SHP77 treated with DMSO at 0.1 percent for 48 hours (cell line): ENCODE data around the gene PALM2AKAP2.

Experiments
- DNase-seq: peaks from one replicate; lab custom pipeline; 2025; lab: John Stamatoyannopoulos, UW

Gene PALM2AKAP2

DNA sequence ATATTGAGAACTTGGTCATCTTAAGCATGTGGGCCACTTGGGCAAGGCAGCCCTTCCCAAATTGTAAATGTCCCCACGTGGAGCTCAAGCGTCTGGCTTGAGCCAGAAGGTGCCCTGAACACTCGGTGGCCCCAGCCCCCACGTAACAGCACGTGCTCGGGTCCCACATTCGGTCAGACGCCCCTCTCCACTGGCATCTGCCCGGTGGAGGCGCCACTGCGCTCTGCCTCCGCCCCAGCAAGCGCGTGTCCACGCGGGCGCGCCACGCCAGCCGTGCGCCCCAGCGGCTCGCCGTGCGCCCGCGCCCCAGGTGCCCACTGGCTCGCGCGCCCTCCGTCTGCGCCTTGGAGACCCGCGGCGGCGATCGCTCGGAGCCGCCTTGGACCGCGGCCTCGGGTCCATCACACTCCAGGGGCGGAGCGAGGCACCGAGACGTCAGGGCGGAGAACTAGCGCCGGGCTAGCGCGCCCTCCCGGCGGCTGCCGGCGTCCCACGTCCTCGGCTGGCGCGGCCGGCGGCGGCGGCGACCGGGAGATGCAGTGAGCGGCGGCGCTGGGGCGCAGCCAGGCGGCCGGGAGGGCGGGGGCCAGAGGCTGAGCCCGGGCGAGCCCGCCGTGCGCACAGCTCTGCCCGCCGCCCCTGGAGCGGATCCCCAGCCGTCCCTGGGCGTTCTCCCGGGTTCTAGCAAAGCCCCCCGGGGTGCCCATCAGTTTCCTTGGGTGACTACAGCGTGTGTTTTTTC is at the start of gene PALM2AKAP2:
Gene PALM2AKAP2 (plus strand): TSS at position 488 of the 742 bp plus-strand sequence. CDS start 291 bp downstream, outside the sequence.
- no peak for DNase-seq

DNA sequence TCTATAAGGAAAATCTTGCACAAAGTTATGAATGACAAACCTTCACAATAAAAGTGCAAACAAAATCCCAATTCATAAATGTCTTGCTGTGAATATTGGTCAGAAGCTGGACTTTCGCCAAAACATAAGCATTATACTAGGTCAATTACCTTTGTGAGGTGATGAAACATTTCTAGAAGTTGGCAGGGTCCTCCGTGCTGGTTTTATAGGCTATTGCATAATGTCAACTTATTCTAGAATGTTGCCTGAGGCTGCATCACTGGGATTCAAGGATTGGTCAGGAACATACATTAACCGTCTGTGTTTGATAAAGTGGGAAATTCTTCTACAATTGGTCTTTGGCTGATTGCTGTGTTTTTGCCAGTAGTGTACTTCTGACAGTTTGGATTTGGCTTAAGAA is 49.8 kb upstream of the PALM2AKAP2 start:
- no peak for DNase-seq

DNA sequence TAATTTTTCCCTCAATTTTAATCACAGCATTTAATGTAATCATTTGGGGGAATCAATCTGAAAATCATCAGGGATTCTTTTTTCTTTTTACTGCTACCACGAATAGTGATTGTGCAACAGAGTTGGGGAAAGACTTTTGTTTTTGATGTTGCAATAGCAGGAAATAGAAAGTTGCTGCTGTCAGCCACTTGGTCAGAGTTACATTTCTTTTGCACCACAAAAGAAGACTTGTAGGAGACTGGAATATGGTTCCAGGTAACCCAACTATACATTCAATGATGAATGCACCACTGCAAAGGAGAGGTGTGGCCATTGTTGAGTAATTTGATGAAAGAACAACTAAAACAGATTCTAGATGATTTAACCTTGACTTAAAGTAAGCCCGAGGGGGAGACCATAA is 46.3 kb upstream of the PALM2AKAP2 start:
- no peak for DNase-seq

DNA sequence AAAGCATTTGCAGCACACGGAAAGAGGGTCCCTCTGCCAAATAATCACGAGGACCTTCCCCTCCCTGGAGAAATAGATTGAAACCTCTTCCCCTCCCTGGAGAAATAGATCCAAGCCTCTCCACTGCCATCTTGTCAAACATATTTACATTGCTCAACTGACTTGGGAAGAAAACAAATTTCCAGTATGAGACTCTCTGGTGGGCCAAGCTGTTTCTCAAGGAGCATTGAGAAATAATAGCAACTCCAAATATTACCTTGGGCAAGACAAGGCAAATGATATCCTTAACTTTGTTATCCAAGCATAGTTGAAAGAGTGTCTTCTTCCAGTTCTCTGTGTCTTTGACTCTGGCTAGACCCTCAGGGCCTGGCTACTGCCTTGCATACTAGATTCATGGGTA is 45.2 kb upstream of the PALM2AKAP2 start:
- DNase-seq, result no peak

DNA sequence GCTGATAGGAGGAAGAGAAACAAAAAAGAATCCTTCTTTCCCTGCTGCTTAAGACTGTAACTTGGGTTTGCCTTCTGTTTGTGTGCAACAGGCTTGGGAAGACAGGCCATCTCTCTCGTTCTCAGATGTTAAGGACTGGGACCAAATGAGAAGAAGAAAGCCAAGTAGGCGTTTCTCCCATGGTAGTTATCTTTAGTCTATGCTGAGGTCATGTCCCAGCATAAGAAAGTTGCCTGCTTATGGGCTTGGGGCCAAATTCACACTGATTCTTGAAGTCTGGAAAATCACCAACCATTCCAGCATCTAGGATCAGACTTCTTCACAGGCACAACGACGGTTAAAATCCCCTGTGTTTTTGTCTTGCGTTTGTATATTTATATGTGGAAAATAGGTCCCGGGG is 44.2 kb upstream of the PALM2AKAP2 start:
- DNase-seq, result no peak

DNA sequence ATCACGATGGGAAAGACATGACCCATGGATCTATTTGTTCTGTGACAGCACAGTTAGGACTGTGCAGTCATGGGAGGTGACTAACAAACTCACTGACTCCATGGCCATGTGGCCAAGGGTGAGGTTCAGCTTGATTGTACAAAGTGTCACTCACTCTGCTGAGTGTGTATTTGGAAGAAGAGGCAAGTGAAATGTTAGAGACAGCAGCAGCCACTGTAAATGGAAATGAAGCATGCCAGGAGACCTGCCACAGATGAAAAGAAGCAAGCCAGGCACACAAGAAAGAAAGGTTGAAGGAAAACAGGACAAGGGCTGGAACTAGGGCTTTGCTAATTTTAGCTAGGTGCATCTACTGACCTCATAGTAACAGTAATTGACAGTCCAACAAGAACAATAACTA is 42.7 kb upstream of the PALM2AKAP2 start:
- DNase-seq, result no peak

DNA sequence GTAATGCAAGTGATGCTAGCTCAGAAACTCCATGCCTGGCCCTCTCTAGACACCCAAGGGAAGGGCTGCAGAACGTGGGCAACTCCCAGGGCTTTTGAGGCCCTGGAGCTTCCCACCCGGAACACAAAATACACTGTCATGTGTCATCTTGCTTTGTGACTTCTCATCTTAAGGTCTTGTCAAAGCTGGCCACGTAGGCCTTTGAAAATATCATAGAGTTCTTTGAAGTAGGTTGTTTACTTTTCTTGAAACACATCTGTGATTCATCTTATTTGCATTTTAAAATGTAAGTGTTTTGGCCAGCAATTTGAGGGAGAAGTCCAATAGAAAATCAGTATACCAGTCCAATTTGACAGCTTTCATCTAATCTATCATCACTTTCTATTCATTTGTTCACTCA is 40.2 kb upstream of the PALM2AKAP2 start:
- no peak for DNase-seq

DNA sequence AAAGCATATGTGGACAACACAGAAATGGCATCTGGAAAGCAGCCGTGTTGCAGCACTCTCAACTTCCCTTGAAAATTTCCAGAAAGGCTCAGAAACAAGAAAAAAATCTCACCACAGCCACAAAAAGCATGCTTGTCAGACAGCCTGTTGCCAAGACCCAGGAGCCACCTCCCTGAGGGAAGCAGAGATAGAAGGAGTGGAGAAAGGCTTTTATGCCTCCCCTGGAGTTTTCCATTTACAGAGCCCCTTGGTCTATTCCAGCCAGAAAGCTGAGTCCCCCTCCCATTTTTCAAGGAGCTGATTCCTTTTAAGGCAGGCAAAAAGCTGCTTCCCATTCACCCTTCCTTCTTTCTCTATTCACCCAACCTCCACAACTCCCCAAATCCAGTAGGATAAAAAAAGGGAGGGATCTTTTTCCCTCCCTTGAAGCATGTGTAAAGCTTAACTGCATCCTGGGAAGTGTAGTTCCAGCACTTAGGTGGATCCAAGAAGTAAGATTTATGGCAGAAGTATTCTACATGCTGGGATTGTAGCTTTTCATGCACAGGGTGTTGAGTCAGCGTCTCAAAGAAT is 37.1 kb upstream of the PALM2AKAP2 start:
- DNase-seq, result no peak

DNA sequence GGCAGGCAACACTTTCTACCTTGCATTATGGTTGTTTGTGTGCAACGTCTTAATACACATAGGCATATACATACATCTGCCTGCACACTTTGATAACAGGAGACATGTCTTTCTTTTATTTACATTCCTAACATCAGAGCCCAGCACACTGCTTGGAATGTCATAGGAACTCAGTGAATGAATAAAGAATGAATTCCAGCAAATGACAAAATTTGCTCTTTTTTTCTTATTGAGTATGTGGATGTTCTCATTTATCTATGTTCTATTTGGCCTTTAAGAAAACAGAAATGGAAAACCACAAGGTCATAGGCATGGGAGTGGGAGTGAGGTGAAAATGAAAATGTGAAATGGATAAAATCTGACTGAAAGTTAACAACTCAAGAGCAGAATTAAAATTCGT is 36.3 kb upstream of the PALM2AKAP2 start:
- no peak for DNase-seq

DNA sequence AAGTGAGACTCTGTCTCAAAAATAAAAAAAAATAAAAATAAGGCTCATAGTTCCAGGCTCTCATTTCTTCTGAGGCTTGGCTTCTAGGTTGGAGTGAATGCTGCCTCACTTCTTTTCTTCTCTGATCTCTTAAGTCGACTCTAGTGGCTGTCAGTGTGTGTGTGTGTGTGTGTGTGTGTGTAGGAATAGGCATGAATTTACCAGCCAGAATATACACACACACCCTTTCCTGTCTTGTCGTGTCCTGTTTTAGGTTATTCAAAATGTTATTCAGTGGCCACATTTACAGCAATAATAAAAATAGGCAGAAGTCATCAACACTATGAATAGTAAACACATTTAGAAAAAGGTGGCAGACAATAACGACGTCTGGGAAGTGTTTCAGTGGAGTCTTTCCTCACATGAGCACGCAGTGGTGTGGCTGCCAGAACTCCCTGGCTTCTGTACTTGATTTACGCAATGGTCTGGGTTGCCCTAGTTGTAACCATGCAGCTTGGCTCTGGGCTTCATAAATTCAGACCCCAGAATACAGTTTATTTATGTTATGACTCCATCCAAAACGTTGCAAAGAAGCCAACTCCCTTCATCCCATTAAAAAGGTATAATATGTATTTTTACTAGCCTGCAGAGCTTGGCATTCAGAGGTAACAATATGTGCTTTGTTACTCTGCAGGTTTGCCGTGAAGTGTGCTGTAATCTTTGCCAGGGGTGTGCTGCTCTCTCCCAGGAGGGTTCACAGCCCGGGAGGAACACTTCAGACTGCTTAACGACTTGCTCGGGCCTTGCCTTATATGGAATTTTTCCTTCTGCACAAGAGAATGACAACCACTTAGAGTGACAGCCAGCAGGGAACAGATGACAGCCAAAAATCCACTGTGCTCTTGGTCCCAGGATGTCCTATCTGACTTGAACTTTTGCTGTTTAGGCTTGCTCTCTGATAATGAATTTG is 34.4 kb upstream of the PALM2AKAP2 start:
- no peak for DNase-seq

DNA sequence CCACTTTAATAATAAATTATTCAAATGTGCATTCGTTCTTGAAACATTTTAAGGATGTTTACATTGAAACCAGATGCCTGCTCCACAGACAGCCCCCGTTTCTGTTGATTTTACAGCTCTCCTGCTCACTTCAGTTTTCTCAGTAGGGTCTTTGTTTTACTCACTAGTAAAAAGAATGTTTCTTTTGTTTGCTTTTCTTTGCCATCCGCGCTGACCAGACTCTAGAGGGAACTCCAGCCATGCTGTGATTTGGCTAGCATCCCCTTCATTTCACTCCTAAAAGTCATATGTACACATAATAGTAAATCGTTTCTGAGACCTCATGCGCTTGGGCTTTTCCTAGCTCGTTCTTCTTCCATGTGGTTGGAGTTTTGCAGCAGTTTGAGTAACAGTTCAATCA is 28.7 kb upstream of the PALM2AKAP2 start:
- DNase-seq, result no peak

DNA sequence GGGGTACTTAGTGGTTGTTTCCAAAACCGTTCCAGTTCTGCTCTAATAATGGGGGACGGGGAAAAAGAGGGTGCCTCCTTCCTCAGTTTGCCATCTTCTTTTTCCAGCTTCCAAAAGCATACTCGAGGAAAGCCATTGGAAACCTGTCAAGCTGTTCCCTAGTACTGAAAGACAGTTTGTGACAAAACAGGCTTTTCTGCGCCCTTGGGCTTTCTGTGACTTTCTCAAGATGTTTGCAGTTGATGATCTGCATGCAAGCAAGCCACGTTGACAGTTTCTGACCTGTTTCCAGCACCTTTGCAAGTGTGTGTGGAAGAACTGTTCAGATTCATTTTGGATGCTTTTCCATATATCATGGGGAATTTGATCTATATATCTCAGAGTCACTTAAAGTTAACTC is 26.7 kb upstream of the PALM2AKAP2 start:
- no peak for DNase-seq

DNA sequence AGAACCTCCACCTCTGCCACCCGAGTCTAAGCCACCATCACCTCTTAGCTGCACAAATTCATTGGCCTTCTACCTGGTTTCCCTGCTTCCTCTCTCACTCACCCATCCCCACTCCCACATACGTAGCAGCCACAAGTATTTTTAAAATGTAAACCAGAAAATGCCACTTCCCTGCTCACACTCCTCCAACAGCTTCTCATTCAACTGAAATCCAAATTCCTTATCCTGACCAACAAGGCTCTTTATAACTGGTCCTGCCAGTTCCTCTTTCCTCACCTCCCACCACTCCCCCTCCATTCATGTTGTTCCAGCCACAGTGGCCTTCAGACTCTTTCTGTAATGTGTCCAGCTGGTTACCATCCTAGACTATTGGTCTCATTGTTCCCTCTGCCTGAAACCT is 25.0 kb upstream of the PALM2AKAP2 start:
- DNase-seq, result no peak

DNA sequence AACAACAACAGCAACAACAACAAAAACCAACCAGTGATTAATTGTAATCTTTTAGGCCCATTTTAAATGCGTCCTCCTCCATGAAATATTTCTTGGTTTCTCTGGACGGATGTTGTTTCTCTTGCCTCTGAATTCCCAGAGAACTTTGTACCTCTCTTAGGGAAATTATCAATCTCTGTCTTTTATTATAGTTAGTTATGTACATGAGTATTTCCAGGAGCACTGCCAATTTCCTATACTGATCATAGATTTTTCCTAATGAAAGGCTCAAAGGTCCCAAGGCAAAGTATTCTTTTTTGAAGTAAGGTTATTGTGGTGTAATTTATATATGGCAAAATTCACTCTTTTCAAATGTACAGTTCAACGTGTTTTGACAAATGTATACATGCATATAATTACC is 20.4 kb upstream of the PALM2AKAP2 start:
- DNase-seq, result no peak

DNA sequence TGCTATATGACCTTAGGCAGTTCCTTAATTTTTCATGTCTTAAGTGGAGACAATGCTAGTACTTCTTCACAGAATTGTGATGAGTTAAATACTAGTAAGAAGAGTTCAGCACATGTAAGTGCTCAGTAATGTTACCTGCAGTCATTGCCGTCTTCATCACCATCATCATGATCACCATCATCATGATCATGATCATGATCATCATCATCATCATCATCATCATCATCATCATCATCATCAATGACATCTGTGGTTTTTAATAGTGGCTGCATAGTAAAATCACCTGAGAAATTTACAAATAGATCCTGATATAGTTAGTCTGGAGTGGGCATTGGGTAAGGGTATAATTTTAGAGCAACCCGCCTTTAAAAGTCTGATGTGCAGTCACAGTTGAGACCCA is 14.7 kb upstream of the PALM2AKAP2 start:
- no peak for DNase-seq

DNA sequence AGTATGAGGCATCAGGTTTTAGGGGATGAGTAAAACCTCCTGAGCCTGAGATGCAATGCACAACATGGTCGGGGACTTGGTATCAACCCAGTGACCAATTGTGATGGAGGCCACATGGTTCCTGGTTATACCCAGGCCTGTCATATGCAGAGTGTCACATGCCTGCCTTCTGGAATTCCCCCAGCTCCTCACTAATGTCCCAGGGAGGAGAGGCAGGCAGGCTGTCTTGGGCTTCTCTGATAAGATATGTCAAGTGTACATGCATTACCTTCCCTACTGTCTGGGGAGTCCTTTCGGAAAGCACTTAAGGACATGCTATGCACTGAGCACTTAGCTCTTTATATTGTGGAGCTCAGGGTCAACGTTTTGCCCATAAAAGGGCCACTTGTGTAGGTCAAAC is 14.2 kb upstream of the PALM2AKAP2 start:
- no peak for DNase-seq

DNA sequence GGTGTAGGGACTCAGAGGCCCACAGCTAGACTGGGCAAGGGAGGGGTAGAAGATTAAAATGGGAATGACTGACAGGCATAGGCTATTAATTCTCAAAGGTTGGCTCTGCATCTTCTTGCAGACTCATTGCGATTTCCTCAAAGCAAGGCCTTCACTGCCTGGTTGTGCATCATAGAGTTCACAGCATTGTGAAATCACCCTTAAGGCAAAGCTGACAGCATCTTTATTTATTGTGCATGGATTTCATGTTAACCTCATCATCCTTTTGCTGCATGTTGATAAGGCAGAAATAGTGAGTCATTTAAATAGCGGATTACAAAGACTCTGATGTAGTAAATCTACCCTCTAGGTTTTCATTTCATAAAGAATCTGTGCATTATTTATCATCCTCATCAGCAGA is 13.6 kb upstream of the PALM2AKAP2 start:
- no peak for DNase-seq

DNA sequence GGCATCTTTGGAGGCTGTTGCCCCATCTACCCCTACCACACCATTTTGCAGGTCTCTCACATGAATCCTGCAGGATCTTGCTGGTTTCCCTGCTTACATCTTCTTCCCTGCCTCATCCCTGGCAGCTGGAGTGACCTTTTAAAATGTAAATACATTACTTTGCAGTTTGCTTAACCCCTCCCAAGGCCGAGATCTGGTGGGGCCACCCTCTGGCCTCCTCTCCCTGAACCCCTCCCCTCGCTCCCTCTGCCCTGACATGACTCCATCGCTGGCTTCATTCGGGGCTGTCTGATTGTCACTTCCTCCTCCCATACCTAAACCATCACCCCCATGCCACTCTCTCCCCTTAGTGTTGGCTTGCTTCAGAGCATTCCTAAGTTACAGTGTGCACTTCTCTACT is 12.6 kb upstream of the PALM2AKAP2 start:
- no peak for DNase-seq

DNA sequence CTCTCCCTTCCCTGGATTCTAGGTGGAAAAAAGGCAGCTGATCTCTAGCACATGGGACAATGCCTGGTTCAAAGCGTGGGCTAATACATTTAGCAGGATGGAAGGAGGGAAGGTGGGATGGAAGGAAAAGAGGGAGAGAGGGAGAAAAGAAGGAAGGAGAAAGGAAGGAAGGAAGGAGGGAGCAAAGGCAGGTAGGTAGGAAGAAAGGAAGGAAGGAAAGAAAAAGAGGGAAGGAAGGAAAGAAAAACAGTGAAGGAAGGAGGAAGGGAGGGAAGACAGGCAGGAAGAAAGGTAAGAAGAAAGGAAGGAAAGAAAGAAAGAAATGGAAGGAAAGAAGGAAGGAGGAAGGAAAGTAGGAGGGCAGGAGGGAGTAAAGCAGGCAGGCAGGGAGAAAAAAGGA is 12.2 kb upstream of the PALM2AKAP2 start:
- no peak for DNase-seq

DNA sequence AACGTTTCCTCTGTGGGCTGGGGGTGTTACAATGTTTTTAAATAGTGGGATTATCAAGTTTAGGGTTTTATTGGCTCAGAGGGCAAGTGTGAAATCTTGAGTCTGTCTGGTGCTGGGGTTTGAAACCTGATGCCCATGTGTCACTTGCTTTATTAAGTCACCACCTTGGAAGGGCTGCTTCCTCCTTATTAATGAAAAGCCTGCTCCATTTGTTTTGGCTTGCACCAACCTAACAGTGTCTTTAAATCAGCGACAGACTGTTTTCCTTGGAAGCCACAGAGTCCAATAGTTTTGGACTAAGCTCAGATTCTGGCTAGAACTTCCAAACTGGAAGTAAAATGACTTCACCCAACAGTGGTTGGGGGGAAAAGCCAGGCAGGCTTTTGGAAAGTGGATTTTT is 10.7 kb upstream of the PALM2AKAP2 start:
- DNase-seq, result no peak

DNA sequence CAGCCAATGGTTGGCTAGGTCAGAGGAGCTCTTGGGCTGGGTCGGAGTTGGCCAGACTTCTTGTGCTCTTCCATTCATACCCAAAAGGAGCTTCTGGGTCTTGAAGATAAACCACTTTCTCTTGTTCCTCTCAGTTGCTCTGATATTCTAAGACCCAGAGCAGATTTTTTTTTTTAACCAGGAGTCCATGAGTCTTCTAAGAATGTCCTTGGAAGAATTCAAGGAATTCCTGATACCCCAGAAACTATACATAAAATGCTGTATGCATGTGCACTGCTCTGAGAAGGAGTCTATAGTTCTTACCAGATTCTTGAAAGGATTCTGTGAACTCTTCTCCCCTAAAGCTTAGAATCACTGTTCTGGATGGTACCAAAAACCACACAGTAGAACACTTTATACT is 9.9 kb upstream of the PALM2AKAP2 start:
- DNase-seq, result no peak

DNA sequence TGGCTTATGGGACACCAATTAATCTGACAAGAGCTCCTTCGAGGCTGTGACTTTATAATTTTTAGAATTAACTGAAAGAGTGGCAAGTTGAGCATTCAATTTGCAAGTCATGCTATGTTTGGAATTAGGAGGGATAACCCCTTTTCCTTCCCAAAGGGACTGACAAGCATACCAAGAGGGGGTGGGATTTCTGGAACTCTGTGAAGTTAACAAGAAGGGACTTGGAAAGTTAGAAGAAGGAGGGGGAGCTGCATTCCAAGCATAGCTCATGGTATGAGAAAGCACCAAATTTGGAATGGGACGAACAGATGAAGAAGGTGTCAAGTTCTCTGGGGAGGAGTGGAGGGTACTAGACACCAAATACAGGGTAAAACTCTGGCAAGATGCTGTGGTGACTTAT is 8.9 kb upstream of the PALM2AKAP2 start:
- DNase-seq, result no peak
